ENCODE results near the gene HSPA12A. TPM values are rescaled to one million over a fixed set of nuclear protein-coding genes. Genes with fewer than 3 reads are reported as not detected.

HSPA12A gene
- total and polyA plus RNA-seq, 2 of the 13 experiments (the other 11 are each of a cell fraction or from before 2014, with no cell fraction given) = 6.4 to 13.6 TPM

- Histone ChIP-seq H3K4me3 (replicated peaks in 1 of 3; ENCODE audit: insufficient read depth in 1 of 3, low read depth in 2 of 3, low read length in 3 of 3) (no peak overlapping the region), H3K4me2 (ENCODE audit: low read depth, low read length) (no peak overlapping the region), H3K9me3 (ENCODE audit: low read length) (no peaks in the 10 kb centered on the region), H4K20me1 (ENCODE audit: insufficient read depth, low read length) (0 out of 2 replicates have a peak, but pooled peaks cover 3% of the 10 kb centered on the region), H3K79me2 (ENCODE audit: insufficient read depth, low read length) (peaks cover 18% of the 10 kb centered on the region), H3K27me3 (ENCODE audit: control insufficient read depth in 1 of 2, insufficient read depth in 2 of 2, low read length in 2 of 2) (peaks cover 0 to under 1% of the 10 kb centered on the region in 2 experiments; a peak in 2 of 5 replicates), H3K27ac (ENCODE audit: extremely low read length, insufficient read depth, low read length) (no peak overlapping the region), H3K9ac (ENCODE audit: insufficient read depth, low read depth, low read length) (no peak overlapping the region), H3K4me1 (ENCODE audit: insufficient read depth, low read length) (peaks cover 14% of the 10 kb centered on the region), H3K36me3 (replicated peaks in 1 of 2; ENCODE audit: control insufficient read depth in 1 of 2, insufficient read depth in 2 of 2, low read length in 2 of 2) (no peaks in the 10 kb centered on the region), H2AFZ (ENCODE audit: low read length) (no peak overlapping the region)
- POLR2A ChIA-PET = no interaction called here
- no peak for ATAC-seq
- intact Hi-C loops (cut with micrococcal nuclease; ENCODE audit: unreplicated experiment) (no loop called here), in situ Hi-C loops (cut with HindIII; ENCODE audit: extremely low pct_ligation_motif_present, low pct_unique_long_range_greater_than_20kb) (no loop called here)
- BruUV-seq (replicated peaks) = no TSS peak
- 88% methylated on average over 5 of the region's 5 CpGs for WGBS (ENCODE audit: low lambda C conversion rate)
- FAIRE-seq = no peak
- no peak for DNase-seq (ENCODE audit: low spot score)
- TF ChIP-seq ZHX2 (IDR thresholded peaks at IDR 0.05; ENCODE audit: low read depth) (no peak), ZHX2 (CRISPR knock-in tag; IDR thresholded peaks at IDR 0.05; ENCODE audit: borderline replicate concordance) (no peak), ZFP36 (IDR thresholded peaks at IDR 0.05; ENCODE audit: borderline replicate concordance, low read depth, low read length, partially characterized antibody) (no peak), ZFX (CRISPR knock-in tag; IDR thresholded peaks at IDR 0.05; ENCODE audit: low read depth) (no peak), BORCS8-MEF2B (CRISPR knock-in tag; IDR thresholded peaks at IDR 0.05) (no peak), MAFK (conservative IDR thresholded peaks at IDR 0.05 in 1 of 2, IDR thresholded peaks at IDR 0.05 in 1 of 2; ENCODE audit: low read length in 2 of 2) (peak; percentile 53 to 69; a peak in 3 of 4 replicates), ZNF781 (CRISPR knock-in tag; IDR thresholded peaks at IDR 0.05; ENCODE audit: borderline replicate concordance, not compliant biosample characterization) (no peak), ZNF775 (CRISPR knock-in tag; IDR thresholded peaks at IDR 0.05; ENCODE audit: borderline replicate concordance) (no peak), ZNF18 (CRISPR knock-in tag; IDR thresholded peaks at IDR 0.05; ENCODE audit: insufficient replicate concordance) (no peak), MAFF (IDR thresholded peaks at IDR 0.05; ENCODE audit: low read depth, low read length) (peak; percentile 48; the same call in 1 of the 2 replicates), BRD4 (CRISPR knock-in tag; IDR thresholded peaks at IDR 0.05) (no peak)
- CTCF ChIA-PET (ENCODE audit: low intra/inter-chr PET ratio, low total read pairs) = no interaction called here
Measured at GRCh38 chr10:116738339-116738738, 4.0 kb downstream of the HSPA12A start.
